SK-N-SH (cell line): ENCODE results near the gene SPACA7. TPM values are rescaled to one million over a fixed set of nuclear protein-coding genes. Genes with fewer than 3 reads are reported as not detected.

Experiments used
- CTCF ChIA-PET: fragments of 300-600, 350-600 bp; formaldehyde crosslinking; extraction: SDS; loops from one replicate; lab custom pipeline; 2021; lab: Yijun Ruan, JAX
- POLR2A ChIA-PET: fragments of 350-600 bp; sonication (Branson Sonifier 250); formaldehyde crosslinking; extraction: SDS; loops from one replicate; lab custom pipeline; 2020; ENCODE audit warnings: antibody characterized with exemption, inconsistent platforms; lab: Yijun Ruan, JAX
- DNase-seq: peaks from one replicate; pipeline ENCODE4 v3.0.0; 2012
- H2AFZ ChIP-seq: fragments of 200-600 bp; sonication (generic); 2 replicates; pipeline ENCODE4 v1.8.1; 2016; ENCODE audit warnings: antibody characterized with exemption, mild to moderate bottlenecking, low read depth
- H3F3A ChIP-seq: fragments of 200-600 bp; sonication (generic); replicated peaks from 2 replicates; pipeline ENCODE3; 2016; ENCODE audit warnings: antibody characterized with exemption, mild to moderate bottlenecking; ENCODE audit not compliant: insufficient read depth
- H3K27ac ChIP-seq, 2 experiments: fragments of 200-500 bp in 1 of 2; fragments of 200-600 bp in 1 of 2; sonication (Bioruptor generic) in 1 of 2; sonication (generic), shearing (Covaris generic) in 1 of 2; 2 replicates each; pipeline versions ENCODE4 v1.5.1 to v1.6.1; 2014 to 2016; ENCODE audit warnings: low read depth in 2 of 2, inconsistent platforms in 1 of 2, low read length in 1 of 2, mild to moderate bottlenecking in 1 of 2, mixed read lengths in 1 of 2
- H3K27me3 ChIP-seq: fragments of 200-600 bp; sonication (generic), shearing (Covaris generic); 2 replicates; pipeline ENCODE4 v1.6.1; 2016; ENCODE audit warnings: mixed run types; ENCODE audit not compliant: insufficient read depth
- H3K36me3 ChIP-seq, 2 experiments: fragments of 200-500 bp in 1 of 2; fragments of 200-600 bp in 1 of 2; sonication (Bioruptor generic) in 1 of 2; sonication (generic) in 1 of 2; replicated peaks in 1 of 2; 2 replicates each; pipeline versions ENCODE3 to v1.5.1; 2014 to 2016; ENCODE audit warnings: low read length in 1 of 2, mild to moderate bottlenecking in 1 of 2; ENCODE audit not compliant: insufficient read depth in 2 of 2, control insufficient read depth in 1 of 2
- H3K4me1 ChIP-seq, 2 experiments: fragments of 200-500 bp in 1 of 2; fragments of 200-600 bp in 1 of 2; sonication (Bioruptor generic) in 1 of 2; sonication (generic), shearing (Covaris generic) in 1 of 2; 2 replicates each; pipeline versions ENCODE4 v1.5.1 to v1.6.1; 2014 to 2016; ENCODE audit warnings: low read depth in 1 of 2, low read length in 1 of 2, mixed run types in 1 of 2; ENCODE audit not compliant: insufficient read depth in 2 of 2, control insufficient read depth in 1 of 2
- H3K4me2 ChIP-seq: fragments of 200-600 bp; sonication (generic), shearing (Covaris generic); 2 replicates; pipeline ENCODE4 v1.6.1; 2017; ENCODE audit warnings: mixed run types
- H3K4me3 ChIP-seq, 2 experiments: fragments of 200-500 bp in 1 of 2; fragments of 200-600 bp in 1 of 2; sonication (Bioruptor generic) in 1 of 2; sonication (generic), shearing (Covaris generic) in 1 of 2; 2 replicates each; pipeline versions ENCODE4 v1.5.1 to v1.8.1; 2014 to 2016; ENCODE audit warnings: low read depth in 2 of 2, inconsistent platforms in 1 of 2, low read length in 1 of 2, mild to moderate bottlenecking in 1 of 2, mixed read lengths in 1 of 2, moderate library complexity in 1 of 2
- H3K79me2 ChIP-seq: fragments of 200-600 bp; sonication (generic); 2 replicates; pipeline ENCODE4 v1.8.1; 2017; ENCODE audit warnings: mild to moderate bottlenecking; ENCODE audit not compliant: insufficient read depth
- H3K9ac ChIP-seq: fragments of 200-600 bp; sonication (generic); 2 replicates; pipeline ENCODE4 v1.6.1; 2017; ENCODE audit warnings: mixed run types
- H3K9me2 ChIP-seq: fragments of 200-600 bp; sonication (generic); 2 replicates; pipeline ENCODE4 v1.6.1; 2017; ENCODE audit warnings: mixed run types
- H3K9me3 ChIP-seq: fragments of 200-600 bp; sonication (generic); 2 replicates; pipeline ENCODE4 v1.6.1; 2017; ENCODE audit warnings: mixed run types, mild to moderate bottlenecking, moderate library complexity
- H4K20me1 ChIP-seq: fragments of 200-600 bp; sonication (generic); 2 replicates; pipeline ENCODE4 v1.6.1; 2017; ENCODE audit warnings: mild to moderate bottlenecking, mixed run types; ENCODE audit not compliant: insufficient read depth
- EP300 ChIP-seq, 2 experiments: IDR thresholded peaks; 2 replicates each; pipeline versions ENCODE4 v1.4.0 to v1.6.1; 2012; ENCODE audit warnings: borderline replicate concordance in 1 of 2, low read depth in 1 of 2, low read length in 1 of 2
- FOXJ3 ChIP-seq: sonication (generic); formaldehyde crosslinking; IDR thresholded peaks from 2 replicates; pipeline ENCODE4 v1.5.1; 2020; ENCODE audit warnings: mild to moderate bottlenecking, missing genetic modification reagents
- FOXM1 ChIP-seq: IDR thresholded peaks from 2 replicates; pipeline ENCODE4 v1.4.0; 2012; ENCODE audit warnings: low read depth, mild to moderate bottlenecking
- GABPA ChIP-seq: IDR thresholded peaks from 2 replicates; pipeline ENCODE4 v1.4.0; 2012; ENCODE audit warnings: low read depth, mild to moderate bottlenecking
- MEF2A ChIP-seq: IDR thresholded peaks from 2 replicates; pipeline ENCODE4 v1.4.0; 2012; ENCODE audit warnings: low read depth, borderline replicate concordance
- NRF1 ChIP-seq: IDR thresholded peaks from 2 replicates; pipeline ENCODE4 v1.6.1; 2012; ENCODE audit warnings: low read depth, mild to moderate bottlenecking, low read length
- RFX5 ChIP-seq: IDR thresholded peaks from 2 replicates; pipeline ENCODE4 v1.6.1; 2012; ENCODE audit warnings: mild to moderate bottlenecking, improper control_type of control experiment, low read length
- RXRA ChIP-seq: IDR thresholded peaks from 2 replicates; pipeline ENCODE4 v1.4.0; 2012; ENCODE audit warnings: low read depth, mild to moderate bottlenecking, borderline replicate concordance
- SMC3 ChIP-seq: IDR thresholded peaks from 2 replicates; pipeline ENCODE4 v1.6.1; 2012; ENCODE audit warnings: low read depth, low read length, improper control_type of control experiment
- TEAD4 ChIP-seq: IDR thresholded peaks from 2 replicates; pipeline ENCODE4 v1.4.0; 2012; ENCODE audit warnings: mild to moderate bottlenecking, borderline replicate concordance; ENCODE audit not compliant: insufficient read depth
- WGBS: methylation state at CpG from one replicate; pipeline ENCODE4 v1.1.6; 2017; ENCODE audit warnings: low lambda C conversion rate; 5-methylcytosine and 5-hydroxymethylcytosine counted together
- polyA plus RNA-seq, 3 experiments: library from polyadenylated mRNA; depleted of rRNA; stranded (reverse); fragments of >200 nt; gene quantifications; 2 replicates each; pipeline ENCODE4 v1.2.3, GENCODE V29; 2012
- TF ChIP-seq, protein P1 (sequence below): IDR thresholded peaks from 2 replicates; pipeline ENCODE4 v1.4.0; 2012; ENCODE audit warnings: low read depth, borderline replicate concordance
- TF ChIP-seq, protein P2 (sequence below): IDR thresholded peaks from 2 replicates; pipeline ENCODE4; 2012
- TF ChIP-seq, protein P3 (sequence below): IDR thresholded peaks from 2 replicates; pipeline ENCODE4 v1.4.0; 2012; ENCODE audit warnings: low read depth, borderline replicate concordance
- TF ChIP-seq, protein P4 (sequence below): IDR thresholded peaks from 2 replicates; pipeline ENCODE4 v1.4.0; 2012; ENCODE audit warnings: low read depth

Gene SPACA7
- polyA plus RNA-seq, 1 of the 3 experiments (the other 2 are of a cell fraction): not detected

DNA sequence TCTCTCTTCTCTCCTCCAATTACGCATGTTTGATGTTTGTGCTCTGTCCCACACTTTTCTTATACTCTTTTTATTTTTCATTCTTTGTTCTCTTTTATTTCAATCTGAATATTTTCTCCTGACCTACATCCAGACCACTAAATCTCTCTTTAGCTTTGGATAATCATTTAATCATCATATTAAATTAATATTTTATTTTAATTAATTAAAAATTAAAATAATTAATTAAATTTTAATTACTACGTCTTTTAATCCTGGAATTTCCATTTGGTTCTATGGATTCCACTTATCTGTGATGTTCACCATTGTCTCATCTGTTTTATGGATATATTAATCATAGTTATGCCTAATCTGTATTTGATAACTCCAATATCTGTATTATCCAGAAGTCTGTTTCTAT is 62.4 kb downstream of the SPACA7 start:
- no peak overlapping the region for H2AFZ ChIP-seq
- CTCF ChIA-PET: interaction anchor here (0.6 to 0.9 kb wide), 2 partner anchors 67 to 964 kb away, joined by 3 to 7 read pairs; no protein-coding TSS in a partner anchor
- no peaks in the 10 kb centered on the region; a peak in 1 of 4 replicates for H3K4me1 ChIP-seq
- no peaks in the 10 kb centered on the region for H3K9me2 ChIP-seq
- TF ChIP-seq NRF1 (no peak), SMC3 (no peak), GABPA (no peak)
- TF ChIP-seq, protein P1, sequence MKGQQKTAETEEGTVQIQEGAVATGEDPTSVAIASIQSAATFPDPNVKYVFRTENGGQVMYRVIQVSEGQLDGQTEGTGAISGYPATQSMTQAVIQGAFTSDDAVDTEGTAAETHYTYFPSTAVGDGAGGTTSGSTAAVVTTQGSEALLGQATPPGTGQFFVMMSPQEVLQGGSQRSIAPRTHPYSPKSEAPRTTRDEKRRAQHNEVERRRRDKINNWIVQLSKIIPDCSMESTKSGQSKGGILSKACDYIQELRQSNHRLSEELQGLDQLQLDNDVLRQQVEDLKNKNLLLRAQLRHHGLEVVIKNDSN: no peak
- no peak overlapping the region for H3K27ac ChIP-seq
- H3K36me3 ChIP-seq: no peaks in the 10 kb centered on the region
- no peaks in the 10 kb centered on the region for H3K79me2 ChIP-seq
- H3K27me3 ChIP-seq: peaks cover 31% of the 10 kb centered on the region
- H3F3A ChIP-seq: no peaks in the 10 kb centered on the region
- no peak overlapping the region for H3K9ac ChIP-seq
- H3K9me3 ChIP-seq: peaks cover 7% of the 10 kb centered on the region; the same call in 1 of the 2 replicates
- DNase-seq: no peak
- 6% methylated on average over 2 of the region's 2 CpGs for WGBS
- POLR2A ChIA-PET: no interaction called here
- H3K4me2 ChIP-seq: no peak overlapping the region
- H3K4me3 ChIP-seq: no peak overlapping the region
- H4K20me1 ChIP-seq: no peaks in the 10 kb centered on the region

DNA sequence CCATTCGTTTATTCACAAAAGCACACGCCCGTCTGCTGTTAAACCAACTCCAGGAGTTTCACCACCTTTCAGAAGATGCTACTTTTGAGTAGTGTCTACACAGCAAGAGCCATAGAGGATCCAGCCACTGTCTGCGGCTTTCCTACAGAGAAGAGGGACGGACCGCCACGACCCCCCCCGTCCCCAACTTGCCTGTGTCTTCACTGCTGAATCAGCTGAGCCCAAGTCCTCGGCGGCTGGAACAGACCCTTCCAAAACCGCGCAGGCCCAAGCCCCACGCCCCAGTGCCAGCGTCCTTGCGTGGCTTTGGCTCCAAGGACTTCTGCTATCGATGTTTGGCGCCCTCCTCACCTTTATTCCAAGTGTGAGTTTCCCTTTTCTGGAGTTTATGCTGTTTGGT is 65.1 kb downstream of the SPACA7 start:
- Histone ChIP-seq H3K9me3 (peaks cover 7% of the 10 kb centered on the region; the same call in 1 of the 2 replicates), H3K79me2 (no peaks in the 10 kb centered on the region), H3K4me2 (no peak overlapping the region), H3K9ac (no peak overlapping the region), H3K9me2 (no peaks in the 10 kb centered on the region), H3K27ac (no peak overlapping the region), H3K36me3 (no peaks in the 10 kb centered on the region), H3K4me3 (no peak overlapping the region), H4K20me1 (no peaks in the 10 kb centered on the region), H3F3A (no peaks in the 10 kb centered on the region), H3K27me3 (peaks cover 55% of the 10 kb centered on the region), H3K4me1 (no peaks in the 10 kb centered on the region; a peak in 1 of 4 replicates), H2AFZ (no peak overlapping the region)
- WGBS: 7% methylated on average over 6 of the region's 17 CpGs
- POLR2A ChIA-PET: no interaction called here
- no peak for DNase-seq
- CTCF ChIA-PET: interaction anchor here (0.9 kb wide), 1 partner anchor 52 kb away, joined by 3 read pairs; no protein-coding TSS in a partner anchor
- TF ChIP-seq RFX5: no peak
- TF ChIP-seq, protein P2, sequence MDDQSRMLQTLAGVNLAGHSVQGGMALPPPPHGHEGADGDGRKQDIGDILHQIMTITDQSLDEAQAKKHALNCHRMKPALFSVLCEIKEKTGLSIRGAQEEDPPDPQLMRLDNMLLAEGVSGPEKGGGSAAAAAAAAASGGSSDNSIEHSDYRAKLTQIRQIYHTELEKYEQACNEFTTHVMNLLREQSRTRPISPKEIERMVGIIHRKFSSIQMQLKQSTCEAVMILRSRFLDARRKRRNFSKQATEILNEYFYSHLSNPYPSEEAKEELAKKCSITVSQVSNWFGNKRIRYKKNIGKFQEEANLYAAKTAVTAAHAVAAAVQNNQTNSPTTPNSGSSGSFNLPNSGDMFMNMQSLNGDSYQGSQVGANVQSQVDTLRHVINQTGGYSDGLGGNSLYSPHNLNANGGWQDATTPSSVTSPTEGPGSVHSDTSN: no peak

DNA sequence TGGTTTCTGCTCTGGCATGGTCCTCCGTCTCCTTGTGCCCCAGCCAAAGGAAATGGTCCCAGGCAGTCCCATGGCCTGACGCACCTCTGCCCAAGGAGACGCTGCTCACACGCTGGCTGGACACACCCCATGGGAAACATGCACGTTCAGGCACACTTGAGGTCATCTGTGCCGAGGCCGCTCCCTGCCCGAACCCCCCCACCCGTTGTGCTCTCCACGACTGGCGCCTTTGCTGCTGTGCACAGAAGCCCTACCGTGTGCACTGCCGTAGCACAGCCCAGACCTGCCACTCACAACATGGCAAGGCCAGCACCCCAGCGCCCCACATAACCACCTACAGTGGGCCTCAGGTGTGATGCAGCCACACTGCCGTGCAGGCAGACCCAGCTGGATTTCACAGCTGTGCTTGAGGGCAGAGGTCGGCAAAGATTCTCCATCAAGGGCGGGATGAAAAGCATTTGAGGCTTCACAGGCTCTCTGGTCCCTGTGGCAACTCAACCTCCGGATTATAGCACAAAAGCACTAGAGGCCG is 65.7 kb downstream of the SPACA7 start:
- no peaks in the 10 kb centered on the region for H4K20me1 ChIP-seq
- H3K27me3 ChIP-seq: peaks cover 60% of the 10 kb centered on the region
- H3K4me1 ChIP-seq: no peaks in the 10 kb centered on the region; a peak in 1 of 4 replicates
- H3K9me2 ChIP-seq: no peaks in the 10 kb centered on the region
- H3K4me2 ChIP-seq: no peak overlapping the region
- DNase-seq: no peak
- peaks cover 7% of the 10 kb centered on the region; the same call in 1 of the 2 replicates for H3K9me3 ChIP-seq
- 5% methylated on average over 10 of the region's 19 CpGs for WGBS
- ChIA-PET POLR2A (no interaction called here), CTCF (interaction anchor here (0.8 to 4.8 kb wide), 3 partner anchors 51 to 968 kb away, joined by 3 to 81 read pairs (median 3); no protein-coding TSS in a partner anchor)
- no peak overlapping the region for H3K4me3 ChIP-seq
- H2AFZ ChIP-seq: no peak overlapping the region
- no peaks in the 10 kb centered on the region for H3K79me2 ChIP-seq
- H3K36me3 ChIP-seq: no peaks in the 10 kb centered on the region
- no peaks in the 10 kb centered on the region for H3F3A ChIP-seq
- no peak overlapping the region for H3K27ac ChIP-seq
- H3K9ac ChIP-seq: no peak overlapping the region
- TF ChIP-seq TEAD4 (no peak), FOXJ3 (CRISPR knock-in tag) (no peak), RXRA (no peak), MEF2A (no peak), NRF1 (no peak), EP300 (IDR thresholded peaks at IDR 0.05; ENCODE audit: borderline replicate concordance in 1 of 2, low read depth in 1 of 2, low read length in 1 of 2) (no peak), FOXM1 (no peak), SMC3 (no peak)
- TF ChIP-seq, protein P3, sequence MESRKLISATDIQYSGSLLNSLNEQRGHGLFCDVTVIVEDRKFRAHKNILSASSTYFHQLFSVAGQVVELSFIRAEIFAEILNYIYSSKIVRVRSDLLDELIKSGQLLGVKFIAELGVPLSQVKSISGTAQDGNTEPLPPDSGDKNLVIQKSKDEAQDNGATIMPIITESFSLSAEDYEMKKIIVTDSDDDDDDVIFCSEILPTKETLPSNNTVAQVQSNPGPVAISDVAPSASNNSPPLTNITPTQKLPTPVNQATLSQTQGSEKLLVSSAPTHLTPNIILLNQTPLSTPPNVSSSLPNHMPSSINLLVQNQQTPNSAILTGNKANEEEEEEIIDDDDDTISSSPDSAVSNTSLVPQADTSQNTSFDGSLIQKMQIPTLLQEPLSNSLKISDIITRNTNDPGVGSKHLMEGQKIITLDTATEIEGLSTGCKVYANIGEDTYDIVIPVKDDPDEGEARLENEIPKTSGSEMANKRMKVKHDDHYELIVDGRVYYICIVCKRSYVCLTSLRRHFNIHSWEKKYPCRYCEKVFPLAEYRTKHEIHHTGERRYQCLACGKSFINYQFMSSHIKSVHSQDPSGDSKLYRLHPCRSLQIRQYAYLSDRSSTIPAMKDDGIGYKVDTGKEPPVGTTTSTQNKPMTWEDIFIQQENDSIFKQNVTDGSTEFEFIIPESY: no peak
- TF ChIP-seq, protein P1: no peak
- TF ChIP-seq, protein P4, sequence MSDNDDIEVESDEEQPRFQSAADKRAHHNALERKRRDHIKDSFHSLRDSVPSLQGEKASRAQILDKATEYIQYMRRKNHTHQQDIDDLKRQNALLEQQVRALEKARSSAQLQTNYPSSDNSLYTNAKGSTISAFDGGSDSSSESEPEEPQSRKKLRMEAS: no peak
